Mesothelial cell of epicardium (in vitro differentiated cells): Measurements from ENCODE around the gene KCTD2. TPM values are rescaled to one million over a fixed set of nuclear protein-coding genes. Genes with fewer than 3 reads are reported as not detected.

Source experiments
- DNase-seq, 2 experiments: peaks; one replicate each; pipeline ENCODE4 v3.0.0; 2021; ENCODE audit warnings: low spot score in 2 of 2; ENCODE audit not compliant: unreplicated experiment in 2 of 2
- H3K27ac Mint-ChIP-seq: 2 replicates; pipeline ENCODE4 v1.8.0; 2021; ENCODE audit warnings: mixed read lengths
- H3K27me3 Mint-ChIP-seq: 2 replicates; pipeline ENCODE4 v1.8.0; 2021; ENCODE audit warnings: low read depth, mixed read lengths
- H3K36me3 Mint-ChIP-seq: 2 replicates; pipeline ENCODE4 v1.8.0; 2021; ENCODE audit warnings: mixed read lengths
- H3K4me1 Mint-ChIP-seq: 2 replicates; pipeline ENCODE4 v1.8.0; 2021; ENCODE audit warnings: mixed read lengths
- H3K4me3 Mint-ChIP-seq: 2 replicates; pipeline ENCODE4 v1.8.0; 2021; ENCODE audit warnings: mild to moderate bottlenecking, moderate library complexity, mixed read lengths
- H3K9me3 Mint-ChIP-seq: 2 replicates; pipeline ENCODE4 v1.8.0; 2021; ENCODE audit warnings: mixed read lengths
- total RNA-seq: library from RNA; stranded (reverse); gene quantifications from 3 replicates; pipeline ENCODE4 v1.2.1, GENCODE V29; 2021
- TF ChIP-seq, protein P1 (sequence below): fragments of 200-600 bp; sonication (generic); IDR thresholded peaks from one replicate; pipeline ENCODE4 v1.5.0; 2021; ENCODE audit warnings: antibody characterized with exemption; ENCODE audit not compliant: unreplicated experiment

The KCTD2 gene
- total RNA-seq, 1 donor from 2014 or later, result 24.1 TPM

DNA sequence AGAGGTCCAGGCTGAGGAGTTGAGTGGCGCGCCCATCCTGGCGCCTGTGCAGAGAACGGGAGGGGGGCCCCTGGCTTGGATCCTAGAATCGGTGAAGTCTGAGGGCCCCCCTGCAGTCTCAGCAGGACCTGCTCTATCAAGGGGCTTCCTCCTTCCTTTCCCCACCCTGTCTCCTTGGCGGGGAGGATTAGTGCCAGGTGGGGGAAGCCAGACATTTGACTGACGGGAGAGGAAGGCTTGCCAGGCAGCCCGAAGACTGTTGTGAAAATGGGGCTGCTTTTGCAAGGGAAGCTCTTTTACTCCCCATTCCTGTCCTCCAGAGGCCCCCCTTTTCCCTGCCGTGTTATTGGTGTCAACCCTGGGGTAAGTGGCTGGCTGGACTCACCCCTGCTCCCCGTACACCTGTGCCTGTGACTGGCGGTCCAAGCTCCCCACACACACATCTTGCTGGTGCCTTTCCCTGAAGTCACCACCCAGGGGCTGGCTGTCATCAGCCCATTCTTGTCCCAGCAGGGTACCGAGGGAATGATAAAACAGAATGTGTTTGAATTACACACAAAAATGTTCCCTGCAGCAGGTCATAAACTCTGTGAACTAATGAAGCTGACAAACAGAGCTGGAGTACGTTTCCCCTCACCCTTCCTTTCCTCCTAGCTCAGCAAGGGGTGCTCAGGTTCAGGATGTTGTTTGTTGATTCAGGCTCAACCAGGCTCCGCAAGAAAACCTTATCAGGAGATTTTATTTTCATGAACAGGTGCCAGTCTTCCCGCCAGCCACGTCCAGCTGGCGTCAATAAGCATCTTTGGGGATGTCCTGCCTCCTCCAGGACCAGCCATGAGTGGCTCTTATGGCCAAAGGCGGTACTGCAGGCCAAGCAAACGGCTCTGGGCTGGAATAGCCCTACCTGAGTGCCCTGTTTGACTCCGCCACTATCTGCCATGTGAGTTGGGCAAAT lies 58.4 kb downstream of the KCTD2 start:
- Mint-ChIP-seq H3K27me3 (peaks cover 7% of the 10 kb centered on the region), H3K4me3 (no peak overlapping the region), H3K4me1 (peaks cover 9% of the 10 kb centered on the region), H3K9me3 (no peaks in the 10 kb centered on the region), H3K36me3 (peaks cover 21% of the 10 kb centered on the region), H3K27ac (no peak overlapping the region)
- TF ChIP-seq, protein P1, sequence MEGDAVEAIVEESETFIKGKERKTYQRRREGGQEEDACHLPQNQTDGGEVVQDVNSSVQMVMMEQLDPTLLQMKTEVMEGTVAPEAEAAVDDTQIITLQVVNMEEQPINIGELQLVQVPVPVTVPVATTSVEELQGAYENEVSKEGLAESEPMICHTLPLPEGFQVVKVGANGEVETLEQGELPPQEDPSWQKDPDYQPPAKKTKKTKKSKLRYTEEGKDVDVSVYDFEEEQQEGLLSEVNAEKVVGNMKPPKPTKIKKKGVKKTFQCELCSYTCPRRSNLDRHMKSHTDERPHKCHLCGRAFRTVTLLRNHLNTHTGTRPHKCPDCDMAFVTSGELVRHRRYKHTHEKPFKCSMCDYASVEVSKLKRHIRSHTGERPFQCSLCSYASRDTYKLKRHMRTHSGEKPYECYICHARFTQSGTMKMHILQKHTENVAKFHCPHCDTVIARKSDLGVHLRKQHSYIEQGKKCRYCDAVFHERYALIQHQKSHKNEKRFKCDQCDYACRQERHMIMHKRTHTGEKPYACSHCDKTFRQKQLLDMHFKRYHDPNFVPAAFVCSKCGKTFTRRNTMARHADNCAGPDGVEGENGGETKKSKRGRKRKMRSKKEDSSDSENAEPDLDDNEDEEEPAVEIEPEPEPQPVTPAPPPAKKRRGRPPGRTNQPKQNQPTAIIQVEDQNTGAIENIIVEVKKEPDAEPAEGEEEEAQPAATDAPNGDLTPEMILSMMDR, result peak; percentile 83
- DNase-seq, result no peak

DNA sequence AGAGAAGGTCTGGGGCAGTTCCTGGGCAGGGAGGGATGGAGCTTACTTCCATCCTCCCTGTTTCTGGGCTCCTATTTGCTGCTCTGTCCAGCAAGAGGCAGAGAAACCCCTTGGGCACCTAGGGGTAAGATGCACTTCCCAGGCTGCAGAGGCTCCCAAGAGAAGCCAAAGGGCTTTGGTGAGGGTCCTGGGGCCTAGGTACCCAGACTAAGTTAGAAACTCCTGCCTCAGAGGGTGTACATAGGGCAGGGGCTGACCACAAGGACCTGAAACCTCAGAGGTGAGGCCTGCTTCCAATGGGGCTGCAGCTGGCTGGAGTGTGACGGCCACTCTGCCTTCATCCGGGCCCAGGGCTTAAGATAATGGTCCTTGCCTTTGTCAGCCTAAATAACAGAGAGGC lies 61.2 kb downstream of the KCTD2 start:
- Mint-ChIP-seq H3K9me3 (no peaks in the 10 kb centered on the region), H3K27ac (no peak overlapping the region), H3K4me3 (peak overlapping the region; percentile 82), H3K27me3 (peaks cover 7% of the 10 kb centered on the region), H3K4me1 (peaks cover 11% of the 10 kb centered on the region), H3K36me3 (peaks cover 21% of the 10 kb centered on the region)
- TF ChIP-seq, protein P1, result no peak
- DNase-seq, result no peak

DNA sequence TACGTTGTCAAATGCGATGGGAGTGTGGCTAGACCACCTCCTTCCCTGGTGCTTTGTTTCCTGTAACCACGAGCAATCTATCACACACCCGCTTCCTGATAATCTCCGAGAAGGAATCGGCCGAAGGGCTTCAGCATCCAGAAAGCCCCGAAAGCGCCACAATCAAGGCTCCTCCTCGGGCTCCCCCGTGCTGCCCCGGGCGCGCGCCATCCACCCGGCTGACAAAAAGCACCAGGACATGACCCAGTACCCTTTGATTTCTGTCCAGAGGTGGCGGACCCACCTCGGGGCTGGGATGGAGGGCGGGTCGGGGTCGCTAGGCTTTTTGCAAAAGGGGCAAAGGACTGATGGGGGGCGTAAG lies 62.0 kb downstream of the KCTD2 start:
- peaks cover 13% of the 10 kb centered on the region for H3K4me1 Mint-ChIP-seq

DNA sequence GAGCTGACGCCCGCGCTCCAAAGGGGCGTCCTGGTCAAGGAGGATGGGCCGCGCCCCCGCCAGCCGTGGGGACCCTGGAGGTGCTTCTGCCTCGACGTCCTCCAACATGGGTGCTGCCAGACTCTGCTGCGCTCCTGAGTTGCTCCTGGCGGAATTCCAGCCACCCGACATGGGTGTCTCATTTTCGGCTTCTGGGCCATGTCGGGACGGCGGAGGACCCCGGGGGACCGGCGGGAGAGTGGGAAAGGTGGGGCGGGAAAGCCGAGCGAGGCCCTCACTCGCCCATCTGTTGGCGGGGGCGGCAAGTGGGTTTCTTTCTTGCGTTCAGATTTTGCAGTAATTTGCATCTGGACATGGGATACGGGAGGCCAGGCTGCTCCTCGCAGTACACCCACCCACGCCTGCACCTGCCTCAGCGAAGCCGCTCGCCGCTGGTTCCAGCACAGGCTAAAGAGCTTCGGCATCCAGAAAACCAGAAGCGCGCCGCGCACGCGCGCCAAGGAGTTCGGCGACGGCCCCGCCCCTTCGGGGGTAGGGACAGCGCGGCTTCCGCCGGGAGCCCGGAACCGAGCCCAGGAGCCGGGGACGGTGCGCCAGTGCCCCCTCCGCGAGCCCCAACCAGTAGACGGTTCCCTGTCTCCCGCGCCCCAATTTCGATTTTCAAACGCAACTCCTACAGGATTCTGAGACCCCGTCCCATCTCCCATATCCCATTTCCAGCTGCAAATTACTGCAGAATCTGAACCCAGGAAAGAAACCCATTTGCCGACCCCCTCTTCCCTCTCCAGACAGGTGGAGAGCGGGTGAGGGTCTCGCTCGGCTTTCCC lies 62.6 kb downstream of the KCTD2 start, which contains the start of gene ARMC7:
Gene ARMC7, plus strand, starts transcription at position 563 of the 827 bp plus-strand sequence. CDS start 320 bp downstream, outside the sequence.
- DNase-seq, result peak; percentile 83 to 95
- TF ChIP-seq, protein P1, result no peak
- Mint-ChIP-seq H3K4me1 (peaks cover 18% of the 10 kb centered on the region), H3K4me3 (peak within 1 kb of the TSS; percentile 82), H3K9me3 (no peaks in the 10 kb centered on the region), H3K27ac (peak within 1 kb of the TSS; percentile 73), H3K36me3 (peaks cover 16% of the 10 kb centered on the region), H3K27me3 (peaks cover 7% of the 10 kb centered on the region)

More for the DNA sequence above, 62.0 kb downstream of the KCTD2 start:
- H3K36me3 Mint-ChIP-seq, result peaks cover 16% of the 10 kb centered on the region
- H3K9me3 Mint-ChIP-seq, result no peaks in the 10 kb centered on the region
- TF ChIP-seq, protein P1, result no peak
- peak overlapping the region; percentile 82 for H3K4me3 Mint-ChIP-seq
- H3K27me3 Mint-ChIP-seq, result peaks cover 7% of the 10 kb centered on the region
- H3K27ac Mint-ChIP-seq, result no peak overlapping the region
- no peak for DNase-seq

DNA sequence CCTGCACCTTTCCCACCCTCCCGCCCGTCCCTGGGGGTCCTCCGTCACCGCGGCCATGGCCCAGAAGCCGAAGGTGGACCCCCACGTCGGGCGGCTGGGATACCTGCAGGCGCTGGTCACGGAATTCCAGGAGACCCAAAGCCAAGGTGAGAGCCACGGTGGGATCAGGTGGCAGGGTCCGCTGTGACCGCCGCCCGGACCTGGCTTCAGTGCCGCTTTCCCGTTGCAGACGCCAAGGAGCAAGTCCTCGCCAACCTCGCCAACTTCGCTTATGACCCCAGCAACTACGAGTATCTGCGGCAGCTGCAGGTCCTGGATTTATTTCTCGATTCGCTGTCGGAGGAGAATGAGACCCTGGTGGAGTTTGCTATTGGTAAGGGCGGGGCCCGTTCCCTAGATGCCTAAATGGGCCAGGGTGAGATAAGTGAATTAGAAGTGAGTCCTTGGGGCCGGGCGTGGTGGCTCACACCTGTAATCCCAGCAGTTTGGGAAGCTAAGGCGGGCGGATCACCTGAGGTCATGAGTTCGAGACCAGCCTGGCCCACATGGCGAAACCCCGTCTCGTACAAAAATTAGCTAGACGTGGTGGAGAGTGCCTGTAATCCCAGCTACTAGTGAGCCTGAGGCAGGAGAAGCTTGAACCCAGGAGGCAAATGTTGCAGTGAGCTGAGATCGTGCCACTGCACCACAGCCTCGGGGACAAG lies 63.4 kb downstream of the KCTD2 start:
- Mint-ChIP-seq H3K4me1 (peaks cover 18% of the 10 kb centered on the region), H3K9me3 (no peaks in the 10 kb centered on the region), H3K27me3 (peaks cover 7% of the 10 kb centered on the region), H3K27ac (peak overlapping the region; percentile 39), H3K4me3 (peak overlapping the region; percentile 82), H3K36me3 (peaks cover 13% of the 10 kb centered on the region)
- no peak for DNase-seq
- TF ChIP-seq, protein P1, result no peak
